IPS-15b (cell line): ENCODE measurements around the gene GMFB.
"Not testable (repeated sequence)": the region's sequence is repeated elsewhere in the genome, so short reads cannot be mapped to it uniquely, and the experiment has no call there.

Experiments used
- H3K27me3 ChIP-seq: one replicate; pipeline ENCODE4 v1.6.1; 2013; ENCODE audit warnings: low read length; ENCODE audit not compliant: control insufficient read depth, insufficient read depth
- H3K36me3 ChIP-seq: one replicate; pipeline ENCODE4 v1.6.1; 2013; ENCODE audit warnings: low read length; ENCODE audit not compliant: control insufficient read depth, insufficient read depth
- H3K4me1 ChIP-seq: one replicate; pipeline ENCODE4 v1.6.1; 2013; ENCODE audit warnings: mild to moderate bottlenecking, low read length; ENCODE audit not compliant: control insufficient read depth, insufficient read depth
- H3K4me3 ChIP-seq: one replicate; pipeline ENCODE4 v1.5.1; 2013; ENCODE audit warnings: low read depth, low read length
- H3K9ac ChIP-seq: one replicate; pipeline ENCODE4 v1.6.1; 2013; ENCODE audit warnings: low read depth, mild to moderate bottlenecking, low read length
- H3K9me3 ChIP-seq: one replicate; pipeline ENCODE4 v1.6.1; 2013; ENCODE audit warnings: mild to moderate bottlenecking, low read length; ENCODE audit not compliant: control insufficient read depth, insufficient read depth

The GMFB gene

DNA sequence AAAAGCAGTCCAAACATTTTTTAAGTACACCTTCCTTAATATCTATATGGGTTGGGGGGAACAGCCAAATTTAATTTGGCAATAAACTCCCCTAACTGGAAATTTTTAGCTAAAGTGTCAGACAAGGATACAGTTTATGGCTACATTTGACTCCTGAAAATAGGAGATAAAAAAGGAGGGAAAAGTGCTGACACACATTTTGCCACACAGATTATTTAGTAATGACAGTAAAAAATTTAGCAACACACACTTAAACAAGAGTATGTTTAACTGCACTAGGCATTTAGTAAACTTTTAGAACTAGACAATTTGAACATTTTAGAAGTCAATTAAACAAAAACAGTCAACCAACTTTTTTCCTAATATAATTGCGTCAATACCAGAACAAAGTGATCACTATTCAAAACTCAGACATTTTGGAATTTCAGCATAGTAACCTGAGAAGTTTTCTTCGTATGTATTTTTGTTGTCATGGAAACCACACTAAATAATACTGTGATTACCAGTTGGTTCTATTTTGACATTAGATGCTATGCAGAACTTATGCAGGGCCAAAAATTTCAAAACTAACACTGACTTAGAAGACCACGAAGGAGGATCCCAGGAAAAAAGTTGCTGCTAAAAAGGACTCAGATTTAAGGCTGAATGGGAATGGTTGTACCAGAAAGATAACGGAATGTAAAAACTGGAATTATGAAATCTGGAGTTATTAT is 13.4 kb downstream of the GMFB start:
- H3K4me1 ChIP-seq: peaks cover 4% of the 10 kb centered on the region
- no peaks in the 10 kb centered on the region for H3K27me3 ChIP-seq
- H3K36me3 ChIP-seq: no peaks in the 10 kb centered on the region
- no peak overlapping the region for H3K9ac ChIP-seq
- H3K4me3 ChIP-seq: no peak overlapping the region
- no peaks in the 10 kb centered on the region for H3K9me3 ChIP-seq

DNA sequence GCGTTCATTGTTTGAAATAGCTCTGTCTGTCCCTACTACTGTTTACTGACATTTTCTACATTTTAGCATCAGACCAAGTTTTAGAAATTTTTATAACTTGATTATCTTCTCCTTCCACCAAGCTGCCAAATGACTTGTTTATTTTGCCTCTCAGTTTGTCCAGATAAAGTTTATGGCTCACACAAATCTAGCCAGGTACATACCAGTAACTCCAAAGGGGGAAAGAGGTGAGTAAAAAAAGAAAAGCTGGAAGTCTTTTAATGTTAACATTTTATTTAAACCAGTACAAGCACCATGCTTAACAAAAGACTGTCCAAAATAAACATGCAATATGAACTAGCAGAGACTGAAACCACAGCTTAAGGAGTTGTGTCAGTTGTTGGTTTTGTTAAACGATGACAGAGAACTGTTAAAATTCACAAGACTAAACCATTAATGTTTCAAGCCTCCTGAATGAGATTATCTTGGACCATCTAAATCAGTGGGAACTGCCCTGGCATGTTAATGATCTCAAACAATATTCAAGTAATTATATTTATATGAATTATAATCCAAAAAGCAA is 14.5 kb downstream of the GMFB start:
- Histone ChIP-seq H3K9ac (no peak overlapping the region), H3K27me3 (no peaks in the 10 kb centered on the region), H3K36me3 (no peaks in the 10 kb centered on the region), H3K9me3 (no peaks in the 10 kb centered on the region), H3K4me3 (no peak overlapping the region), H3K4me1 (peaks cover 4% of the 10 kb centered on the region)

DNA sequence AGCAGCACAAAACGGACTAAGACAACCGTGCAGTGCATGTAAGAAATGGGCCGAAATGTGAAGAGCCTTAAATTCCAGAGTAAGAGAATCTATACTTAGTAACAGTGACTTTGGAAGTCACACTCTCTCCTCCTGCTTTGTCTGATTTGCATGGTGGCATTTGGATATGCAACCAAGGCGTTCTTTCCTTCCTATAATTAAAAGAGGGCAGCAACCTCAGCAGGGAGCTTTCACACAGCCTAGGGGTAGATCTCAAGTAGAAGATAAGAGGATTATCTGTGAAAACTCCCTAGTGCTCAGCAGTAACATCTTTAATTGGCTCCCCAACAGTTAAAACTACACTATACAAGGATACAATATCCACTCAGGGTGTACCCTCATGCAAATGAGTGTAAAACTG is 16.5 kb downstream of the GMFB start:
- Histone ChIP-seq H3K9ac (no peak overlapping the region), H3K27me3 (no peaks in the 10 kb centered on the region), H3K9me3 (peaks cover 2% of the 10 kb centered on the region), H3K4me3 (no peak overlapping the region), H3K36me3 (no peaks in the 10 kb centered on the region), H3K4me1 (peaks cover 4% of the 10 kb centered on the region)

DNA sequence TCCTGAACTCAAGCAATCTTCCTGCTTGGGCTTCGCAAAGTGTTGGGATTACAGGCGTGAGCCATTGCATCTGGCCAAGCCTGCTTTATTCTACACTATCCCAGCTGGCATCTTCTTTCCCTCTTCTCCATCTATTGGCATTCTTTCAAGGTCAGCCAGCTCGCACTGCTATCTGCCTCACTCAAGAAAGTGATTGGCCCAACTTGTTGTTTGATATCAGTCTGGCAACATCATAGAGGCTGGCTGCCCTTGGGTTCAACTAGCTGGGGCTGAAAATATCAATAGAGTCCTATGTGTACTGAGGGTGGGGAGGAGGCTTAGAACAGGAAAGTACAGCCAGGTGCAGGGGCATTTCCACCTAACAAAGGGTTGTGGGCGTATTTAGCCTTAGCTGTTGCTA is 17.1 kb downstream of the GMFB start:
- peaks cover 2% of the 10 kb centered on the region for H3K9me3 ChIP-seq
- no peak overlapping the region for H3K4me3 ChIP-seq
- peaks cover 4% of the 10 kb centered on the region for H3K4me1 ChIP-seq
- H3K9ac ChIP-seq: no peak overlapping the region
- H3K36me3 ChIP-seq: no peaks in the 10 kb centered on the region
- no peaks in the 10 kb centered on the region for H3K27me3 ChIP-seq

DNA sequence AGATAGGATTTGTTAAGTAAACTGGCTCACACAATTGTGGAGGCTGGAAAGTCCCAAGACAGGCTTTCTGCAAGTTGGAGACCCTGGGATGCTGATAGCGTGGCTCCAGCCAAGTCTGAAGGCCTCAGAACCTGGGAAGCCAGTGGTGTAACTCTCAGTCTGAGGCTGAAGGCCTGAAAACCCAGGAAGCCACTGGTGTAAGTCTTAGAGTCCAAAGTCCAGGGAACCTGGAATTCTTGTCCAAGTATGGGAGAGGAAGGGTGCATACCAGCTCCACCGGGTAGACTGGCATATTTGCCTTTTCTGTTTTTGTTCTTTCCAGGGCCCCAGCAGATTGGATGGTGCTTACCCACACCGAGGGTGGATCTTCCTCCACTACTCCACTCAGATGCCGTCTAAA is 18.1 kb downstream of the GMFB start:
- peaks cover 2% of the 10 kb centered on the region for H3K9me3 ChIP-seq
- no peak overlapping the region for H3K9ac ChIP-seq
- H3K27me3 ChIP-seq: no peaks in the 10 kb centered on the region
- peaks cover 4% of the 10 kb centered on the region for H3K4me1 ChIP-seq
- no peaks in the 10 kb centered on the region for H3K36me3 ChIP-seq
- no peak overlapping the region for H3K4me3 ChIP-seq

DNA sequence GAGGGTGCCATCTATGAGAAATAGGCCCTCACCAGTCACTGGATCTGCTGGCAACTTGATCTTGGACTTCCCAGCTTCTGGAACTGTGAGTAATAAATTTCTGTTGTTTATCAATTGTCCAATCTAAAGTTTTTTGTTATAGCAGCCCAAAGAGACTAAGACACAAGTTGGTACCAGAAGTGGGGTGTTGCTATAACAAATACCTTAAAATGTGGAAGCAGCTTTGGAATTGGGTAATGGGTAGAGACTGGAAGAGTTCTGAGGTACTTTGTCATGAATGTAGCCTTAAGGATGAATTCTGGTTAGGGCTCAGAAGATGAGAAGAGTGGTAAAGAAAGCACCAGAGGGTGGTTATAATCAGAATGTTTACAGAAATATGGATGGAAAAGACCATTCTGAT is 21.5 kb downstream of the GMFB start:
- no peak overlapping the region for H3K4me3 ChIP-seq
- no peaks in the 10 kb centered on the region for H3K36me3 ChIP-seq
- H3K9ac ChIP-seq: no peak overlapping the region
- H3K9me3 ChIP-seq: peaks cover 2% of the 10 kb centered on the region
- H3K27me3 ChIP-seq: no peaks in the 10 kb centered on the region
- peaks cover 4% of the 10 kb centered on the region for H3K4me1 ChIP-seq

DNA sequence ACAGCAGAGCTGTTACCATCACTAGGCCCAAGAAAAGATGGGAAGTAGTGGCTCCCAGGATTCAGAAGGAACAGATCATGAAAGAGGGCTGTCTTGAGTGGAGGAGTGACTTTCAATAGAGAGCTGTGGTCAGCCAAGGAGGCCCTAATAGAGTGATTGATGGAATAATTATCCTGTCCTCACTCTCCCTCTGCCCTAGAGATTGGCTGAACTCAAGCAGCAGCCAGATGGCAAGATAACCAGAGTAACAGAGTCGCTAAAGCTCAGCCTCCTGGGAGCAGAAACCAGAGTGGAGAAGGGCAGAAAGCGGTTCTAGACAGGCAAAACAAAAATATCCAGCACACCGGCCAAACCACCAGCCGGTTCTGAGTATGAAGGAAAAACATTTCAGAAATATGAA is 23.1 kb downstream of the GMFB start:
- Histone ChIP-seq H3K9me3 (peaks cover 2% of the 10 kb centered on the region), H3K4me1 (no peaks in the 10 kb centered on the region), H3K36me3 (no peaks in the 10 kb centered on the region), H3K9ac (no peak overlapping the region), H3K27me3 (no peaks in the 10 kb centered on the region), H3K4me3 (no peak overlapping the region)

DNA sequence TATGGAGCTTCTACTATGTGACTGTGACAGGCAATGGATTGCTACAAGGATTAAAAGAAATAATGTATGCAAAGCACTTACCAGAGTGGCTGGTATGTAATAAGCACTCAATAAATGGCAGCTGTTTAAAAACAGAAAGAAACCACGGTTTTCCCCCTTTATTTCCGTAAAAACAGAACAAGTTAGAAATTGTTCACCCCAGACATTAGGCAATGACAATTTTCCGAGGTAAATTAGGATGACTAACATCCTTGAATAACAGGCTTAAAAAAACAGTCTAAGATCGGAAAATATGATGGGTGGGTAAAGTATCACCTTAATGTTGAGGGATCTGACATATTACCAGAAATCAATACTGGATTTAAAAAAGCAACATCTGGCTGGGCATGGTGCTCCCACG is 26.7 kb downstream of the GMFB start:
- Histone ChIP-seq H3K9me3 (no peaks in the 10 kb centered on the region), H3K36me3 (no peaks in the 10 kb centered on the region), H3K4me3 (no peak overlapping the region), H3K27me3 (no peaks in the 10 kb centered on the region), H3K4me1 (no peaks in the 10 kb centered on the region), H3K9ac (no peak overlapping the region)

DNA sequence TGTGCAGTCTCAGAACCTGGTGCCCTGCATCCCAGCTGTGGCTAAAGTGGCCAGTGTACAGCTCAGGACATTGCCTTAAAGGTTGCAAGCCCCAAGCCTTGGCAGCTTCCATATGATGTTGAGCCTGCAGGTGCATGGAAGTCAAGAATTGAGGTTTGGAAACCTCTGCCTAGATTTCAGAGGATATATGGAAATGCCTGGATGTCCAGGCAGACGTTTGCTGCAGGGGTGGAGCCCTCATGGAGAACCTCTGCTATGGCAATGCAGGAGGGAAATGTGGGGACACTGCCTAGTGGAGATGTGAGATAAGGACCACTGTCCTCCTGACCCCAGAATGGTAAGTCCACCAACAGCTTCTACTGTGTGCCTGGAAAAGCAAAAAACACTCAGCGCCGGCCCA is 29.7 kb downstream of the GMFB start:
- Histone ChIP-seq H3K4me1 (no peaks in the 10 kb centered on the region), H3K27me3 (no peaks in the 10 kb centered on the region), H3K9ac (no peak overlapping the region), H3K4me3 (no peak overlapping the region), H3K9me3 (no peaks in the 10 kb centered on the region), H3K36me3 (no peaks in the 10 kb centered on the region)

DNA sequence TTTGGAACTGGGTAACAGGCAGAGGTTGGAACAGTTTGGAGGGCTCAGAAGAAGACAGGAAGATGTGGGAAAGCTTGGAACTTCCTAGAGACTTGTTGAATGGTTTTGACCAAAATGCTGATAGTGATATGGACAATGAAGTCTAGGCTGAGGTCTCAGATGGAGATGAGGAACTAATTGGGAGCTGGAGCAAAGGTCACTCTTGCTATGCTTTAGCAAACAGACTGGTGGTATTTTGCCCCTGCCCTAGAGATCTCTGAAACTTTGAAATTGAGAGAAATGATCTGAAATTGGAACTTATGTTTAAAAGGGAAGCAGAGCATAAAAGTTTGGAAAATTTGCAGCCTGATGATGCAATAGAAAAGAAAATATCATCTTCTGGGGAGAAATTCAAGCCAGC is 30.2 kb downstream of the GMFB start:
- not testable (repeated sequence) for H3K4me1 ChIP-seq, H3K9me3 ChIP-seq, H3K9ac ChIP-seq, H3K36me3 ChIP-seq, H3K4me3 ChIP-seq, H3K27me3 ChIP-seq

DNA sequence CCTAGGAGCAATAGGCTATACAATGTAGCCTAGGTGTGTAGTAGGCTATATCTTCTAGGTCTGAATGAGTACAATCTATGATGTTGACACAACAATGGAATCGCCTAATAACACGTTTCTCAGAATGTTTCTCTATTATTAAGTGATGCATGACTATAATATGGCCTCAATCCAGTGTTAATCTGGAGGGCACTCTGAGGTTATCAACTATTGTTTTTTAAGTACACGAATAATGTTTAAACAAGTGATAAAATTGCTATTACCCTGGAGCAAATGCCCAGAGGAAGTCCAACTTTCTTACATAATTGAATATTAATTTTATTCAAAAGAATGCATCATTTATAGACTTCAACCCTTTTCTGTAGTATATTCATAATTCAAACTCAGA is 31.2 kb downstream of the GMFB start:
- Histone ChIP-seq H3K36me3 (no peaks in the 10 kb centered on the region), H3K9me3 (no peaks in the 10 kb centered on the region), H3K9ac (no peak overlapping the region), H3K4me3 (no peak overlapping the region), H3K27me3 (no peaks in the 10 kb centered on the region), H3K4me1 (no peaks in the 10 kb centered on the region)

DNA sequence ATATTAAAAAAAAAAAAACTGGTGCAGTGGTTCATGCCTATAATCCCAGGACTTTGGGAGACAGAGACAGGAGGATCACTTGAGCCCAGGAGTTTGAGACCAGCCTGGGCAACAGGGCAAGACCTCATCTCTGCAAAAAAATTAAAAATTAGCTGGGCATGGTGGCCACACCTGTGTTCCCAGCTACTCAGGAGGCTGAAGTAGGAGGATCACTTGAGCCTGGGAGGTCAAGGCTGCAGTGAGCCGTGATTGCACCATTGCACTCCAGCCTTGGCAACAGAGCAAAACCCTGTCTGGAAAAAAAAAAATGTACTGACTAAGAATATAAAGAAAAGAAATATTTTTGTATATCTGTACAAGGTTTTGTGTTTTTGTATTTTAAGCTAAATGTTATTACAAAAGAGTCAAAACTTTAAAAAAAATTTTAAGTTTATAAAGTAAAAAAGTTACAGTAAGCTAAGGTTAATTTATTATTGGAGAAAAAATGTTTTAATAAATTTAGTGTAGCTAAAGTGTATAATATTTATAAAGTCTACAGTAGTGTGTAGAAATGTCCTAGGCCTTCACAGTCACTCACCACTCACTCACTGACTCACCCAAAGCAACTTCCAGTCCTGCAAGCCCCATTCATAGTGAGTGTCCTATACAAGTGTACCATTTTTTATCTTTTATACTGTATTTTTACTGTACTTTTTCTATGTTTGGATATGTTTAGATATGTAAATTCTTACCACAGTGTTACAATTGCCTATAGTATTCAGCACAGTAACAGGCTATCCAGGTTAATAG is 31.8 kb downstream of the GMFB start:
- H3K9ac ChIP-seq, H3K9me3 ChIP-seq, H3K4me3 ChIP-seq, H3K27me3 ChIP-seq, H3K36me3 ChIP-seq, H3K4me1 ChIP-seq: not testable (repeated sequence)
